HG02981 (cell line): ENCODE measurements around the gene ASIC1.
"Not testable (repeated sequence)": the region's sequence is repeated elsewhere in the genome, so short reads cannot be mapped to it uniquely, and the experiment has no call there.

Source experiments
- ATAC-seq: cut with Tn5 transposase; IDR thresholded peaks from one replicate; pipeline ENCODE4 v1.9.1; 2021; ENCODE audit warnings: mild to moderate bottlenecking, moderate library complexity; ENCODE audit not compliant: unreplicated experiment

ASIC1 gene

DNA sequence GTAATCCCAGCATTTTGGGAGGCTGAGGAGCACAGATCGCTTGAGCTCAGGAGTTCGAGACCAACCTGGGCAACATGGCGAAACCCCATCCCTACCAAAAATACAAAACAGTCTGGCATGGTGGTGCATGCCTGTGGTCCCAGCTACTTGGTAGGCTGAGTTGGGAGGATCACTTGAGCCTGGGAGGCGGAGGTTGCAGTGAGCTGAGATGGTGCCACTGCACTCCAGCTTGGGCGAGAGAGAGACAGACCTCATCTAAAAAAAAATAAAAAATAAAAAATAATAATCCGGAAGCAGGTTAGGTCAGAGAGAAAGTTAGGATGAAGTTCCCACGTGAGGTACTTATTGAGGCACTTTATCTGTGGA, 27.0 kb downstream of the ASIC1 start:
- not testable (repeated sequence) for ATAC-seq

DNA sequence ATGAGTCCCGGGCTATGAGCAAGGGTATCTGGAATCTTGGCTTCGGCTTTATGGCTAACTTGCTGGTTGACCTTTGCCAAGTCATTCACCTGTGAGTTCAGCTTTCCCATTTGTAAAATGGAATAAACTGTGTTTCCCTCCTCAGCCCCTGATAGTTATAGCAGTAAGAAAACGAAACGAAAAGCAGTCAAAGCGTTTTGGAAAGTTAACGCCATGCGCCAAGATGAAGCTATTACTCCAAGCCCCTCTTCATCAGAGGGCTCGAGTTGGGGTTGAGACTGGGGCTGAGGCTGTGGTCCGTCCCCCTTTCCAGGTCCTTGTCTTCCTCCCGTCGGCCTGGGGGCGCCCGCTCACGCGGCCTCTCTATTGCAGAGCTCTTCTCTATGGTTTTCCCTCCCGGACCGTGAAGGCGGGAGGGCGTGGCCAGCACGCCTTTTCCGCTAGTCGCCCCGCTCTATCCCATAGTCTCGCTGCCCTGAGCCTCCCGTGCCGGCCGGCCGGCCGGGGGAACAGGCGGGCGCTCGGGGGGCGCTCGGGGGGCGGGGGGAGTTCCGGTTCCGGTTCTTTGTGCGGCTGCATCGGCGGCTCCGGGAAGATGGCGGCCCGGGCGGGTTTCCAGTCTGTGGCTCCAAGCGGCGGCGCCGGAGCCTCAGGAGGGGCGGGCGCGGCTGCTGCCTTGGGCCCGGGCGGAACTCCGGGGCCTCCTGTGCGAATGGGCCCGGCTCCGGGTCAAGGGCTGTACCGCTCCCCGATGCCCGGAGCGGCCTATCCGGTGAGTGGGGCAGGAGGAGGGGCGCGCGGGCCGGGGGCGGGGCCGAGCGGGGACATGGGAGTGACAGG, 27.6 kb downstream of the ASIC1 start, which contains the start of gene SMARCD1:
Gene SMARCD1 (plus strand): TSS at position 568 of the 840 bp plus-strand sequence. CDS start 28 bp downstream, at position 596.
- ATAC-seq, result peak; percentile 82

DNA sequence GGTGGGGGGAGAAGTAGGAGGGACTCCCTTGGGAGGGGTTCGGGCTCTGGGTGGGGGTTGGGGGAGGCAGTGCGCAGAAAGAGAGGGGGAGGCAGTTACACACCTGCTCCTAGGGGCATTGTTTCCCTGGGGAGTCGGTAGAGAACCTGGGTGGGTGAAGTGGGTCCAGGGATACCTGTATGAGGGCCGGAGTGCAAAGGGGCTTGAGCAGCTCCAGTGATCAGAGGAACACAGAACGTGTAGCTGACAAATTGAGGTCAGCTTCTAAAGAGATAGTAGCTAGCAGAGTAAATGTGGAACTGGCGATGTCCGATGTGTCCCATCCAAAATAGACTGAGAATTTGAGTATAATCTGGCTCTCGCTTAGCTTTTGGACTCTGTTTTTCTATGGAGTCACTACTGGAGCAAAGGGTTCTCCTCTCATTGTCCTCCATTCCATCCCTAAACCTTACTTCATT, 28.2 kb downstream of the ASIC1 start:
- no peak for ATAC-seq

DNA sequence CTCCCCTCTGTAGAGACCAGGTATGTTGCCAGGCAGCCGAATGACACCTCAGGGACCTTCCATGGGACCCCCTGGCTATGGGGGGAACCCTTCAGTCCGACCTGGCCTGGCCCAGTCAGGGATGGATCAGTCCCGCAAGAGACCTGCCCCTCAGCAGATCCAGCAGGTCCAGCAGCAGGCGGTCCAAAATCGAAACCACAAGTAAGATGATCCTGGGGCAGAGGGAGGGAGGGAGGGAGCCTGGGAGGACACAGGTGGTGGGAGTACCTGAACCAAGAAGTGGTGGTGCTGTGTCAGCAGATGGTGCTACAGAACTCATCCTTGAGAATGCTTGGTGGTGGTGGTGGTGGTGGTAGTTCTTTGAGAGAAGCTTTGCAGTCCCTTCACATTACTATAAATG, 28.8 kb downstream of the ASIC1 start:
- no peak for ATAC-seq

DNA sequence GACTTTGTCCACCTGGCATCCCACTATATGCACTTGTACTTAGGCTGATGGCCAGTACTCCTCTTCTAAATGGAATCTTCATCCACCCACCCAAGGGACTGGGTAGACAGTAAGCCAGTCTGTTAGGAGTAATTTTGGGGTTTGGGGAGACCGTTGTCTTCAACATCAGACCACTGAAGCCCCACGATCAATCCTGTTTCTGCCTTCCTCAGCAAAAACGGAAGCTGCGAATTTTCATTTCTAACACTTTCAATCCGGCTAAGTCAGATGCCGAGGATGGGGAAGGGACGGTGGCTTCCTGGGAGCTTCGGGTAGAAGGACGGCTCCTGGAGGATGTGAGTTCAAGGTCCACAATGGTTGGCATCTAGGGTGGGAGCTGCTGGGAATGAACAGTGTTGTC, 29.8 kb downstream of the ASIC1 start:
- ATAC-seq, result no peak

DNA sequence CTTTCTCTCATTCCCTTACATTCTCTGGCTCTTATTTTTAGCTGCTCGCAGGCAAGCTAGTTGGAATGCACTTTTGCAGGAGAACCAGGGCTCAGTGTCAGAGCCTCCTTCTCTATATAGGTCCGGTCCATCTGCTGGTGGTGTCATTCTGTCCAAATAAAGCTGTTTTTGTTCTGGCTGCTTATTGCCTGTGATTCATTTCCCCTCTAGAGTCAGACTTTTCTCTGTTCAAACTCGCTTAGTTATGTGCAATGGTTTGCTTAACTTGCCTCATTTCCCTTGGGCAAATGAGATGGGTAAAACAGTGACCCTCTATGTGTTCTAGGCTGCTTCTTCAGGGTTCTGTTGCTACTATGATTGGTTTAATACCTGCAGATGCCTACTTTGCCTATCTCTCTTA, 30.6 kb downstream of the ASIC1 start:
- no peak for ATAC-seq

DNA sequence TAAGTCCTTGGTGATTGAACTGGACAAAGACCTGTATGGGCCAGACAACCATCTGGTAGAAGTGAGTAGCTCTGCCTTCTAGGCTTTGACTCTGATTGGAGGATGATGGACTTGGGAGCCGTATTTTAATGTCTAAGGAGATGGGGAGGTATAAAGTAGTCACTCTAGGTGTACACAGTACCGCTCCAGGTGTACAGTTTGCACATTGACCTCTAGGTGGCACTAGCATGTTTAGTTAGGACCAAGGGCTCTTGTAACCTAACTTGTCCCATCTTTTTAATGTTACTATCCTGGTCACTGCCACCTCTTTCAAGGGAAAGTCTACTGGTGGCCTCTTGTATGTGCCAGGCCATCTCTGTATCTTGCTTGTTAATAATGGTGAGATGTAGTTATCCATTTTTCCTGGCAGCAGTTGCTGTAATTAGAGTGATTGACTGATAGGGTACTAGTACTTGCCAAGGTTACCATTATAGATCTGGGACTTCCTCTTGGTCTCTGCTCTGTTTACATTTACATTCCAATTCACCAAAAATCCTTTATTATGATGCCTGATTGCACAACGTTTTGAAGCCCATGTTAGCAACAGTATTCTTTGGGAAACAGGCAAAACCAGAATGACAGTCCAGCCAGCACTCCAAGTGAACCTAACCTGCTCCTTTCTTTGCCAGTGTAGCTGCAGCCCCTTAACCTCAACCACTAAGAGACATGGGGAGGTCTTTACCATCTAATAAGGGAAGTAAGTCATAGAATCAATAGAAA, 31.4 kb downstream of the ASIC1 start:
- ATAC-seq, result no peak

DNA sequence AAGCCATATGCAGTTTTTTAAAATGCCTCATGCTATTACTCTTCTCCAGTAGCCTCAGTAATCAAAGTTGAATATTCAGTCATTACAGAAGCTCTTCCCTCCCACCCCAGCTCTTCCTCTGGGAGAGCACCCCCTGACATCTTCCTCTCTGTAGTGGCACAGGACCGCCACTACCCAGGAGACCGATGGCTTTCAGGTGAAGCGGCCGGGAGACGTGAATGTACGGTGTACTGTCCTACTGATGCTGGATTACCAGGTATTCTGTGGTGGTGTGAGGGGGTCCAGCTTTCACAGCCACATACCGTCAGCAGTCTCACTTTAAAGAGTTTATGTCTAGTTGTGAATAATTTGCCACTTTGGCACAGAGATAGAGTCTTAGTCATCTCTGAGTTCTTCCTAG, 32.3 kb downstream of the ASIC1 start:
- no peak for ATAC-seq

DNA sequence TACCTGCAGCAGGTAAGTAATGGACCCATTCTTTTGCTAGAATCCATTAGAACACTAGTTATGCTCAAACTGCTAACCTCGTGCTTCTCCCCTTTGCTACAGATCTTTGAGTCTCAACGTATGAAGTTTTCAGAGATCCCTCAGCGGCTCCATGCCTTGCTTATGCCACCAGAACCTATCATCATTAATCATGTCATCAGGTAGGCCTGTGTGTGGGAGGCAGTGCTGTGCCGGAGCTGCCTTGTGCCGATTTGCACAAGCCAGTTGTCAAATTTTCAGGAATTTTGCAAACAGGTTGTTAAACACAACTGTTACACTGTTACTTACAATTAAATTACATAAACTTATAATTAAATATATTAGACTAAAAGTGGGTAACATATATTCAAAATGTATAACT, 33.0 kb downstream of the ASIC1 start:
- no peak for ATAC-seq

DNA sequence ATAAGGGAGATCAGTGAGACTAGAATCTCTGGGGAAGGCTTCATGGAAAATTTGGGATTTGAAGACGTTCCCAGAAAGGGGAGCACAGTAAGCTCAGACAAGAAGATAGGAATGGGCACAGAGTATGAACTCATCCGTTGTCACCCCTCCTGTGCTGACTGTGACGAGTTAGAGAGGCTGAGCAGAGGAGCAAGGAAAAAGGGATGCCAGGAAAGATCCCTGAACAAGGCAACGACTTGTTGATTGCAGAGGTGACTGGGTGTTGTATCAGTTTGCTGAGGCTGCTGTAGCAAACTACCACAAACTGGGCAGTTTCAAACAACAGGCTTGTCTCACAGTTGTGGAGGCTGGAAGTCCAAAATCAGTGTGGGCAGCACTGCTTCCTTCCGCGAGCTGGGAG, 40.6 kb downstream of the ASIC1 start:
- no peak for ATAC-seq

DNA sequence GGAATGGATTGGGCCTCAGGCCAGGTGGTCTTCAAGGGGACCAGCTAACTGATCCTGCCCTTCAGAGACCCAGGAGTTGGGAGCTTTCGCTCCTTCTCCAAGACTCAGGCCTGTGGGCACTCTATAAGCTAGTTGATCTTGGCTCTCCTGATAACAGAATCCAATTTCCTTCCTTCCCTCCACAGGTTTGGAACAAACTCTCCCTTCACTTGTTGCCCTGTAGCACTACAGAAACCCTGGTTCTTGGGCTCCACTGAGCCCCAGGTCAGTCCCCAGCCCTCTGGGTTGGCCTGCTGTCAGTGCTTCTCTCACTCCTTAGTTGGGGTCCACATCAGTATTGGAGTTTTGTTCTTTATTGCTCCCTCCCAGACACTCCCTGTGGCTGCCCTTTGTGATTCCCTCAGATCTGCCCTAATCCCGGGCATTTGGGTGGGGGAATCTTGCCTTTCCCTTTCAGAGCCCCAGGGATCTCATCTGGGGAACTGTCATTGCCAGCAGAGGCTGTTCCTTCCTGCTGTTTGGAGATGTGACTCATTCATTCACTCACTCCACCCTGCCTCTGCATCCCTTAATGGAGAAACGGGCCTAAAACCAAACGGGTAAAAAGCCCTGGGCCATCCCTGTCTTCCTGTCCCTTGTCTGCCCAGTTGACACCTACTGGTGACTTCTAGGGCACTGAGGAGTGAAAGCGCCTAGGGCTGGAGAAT, 42.1 kb downstream of the ASIC1 start:
- no peak for ATAC-seq

DNA sequence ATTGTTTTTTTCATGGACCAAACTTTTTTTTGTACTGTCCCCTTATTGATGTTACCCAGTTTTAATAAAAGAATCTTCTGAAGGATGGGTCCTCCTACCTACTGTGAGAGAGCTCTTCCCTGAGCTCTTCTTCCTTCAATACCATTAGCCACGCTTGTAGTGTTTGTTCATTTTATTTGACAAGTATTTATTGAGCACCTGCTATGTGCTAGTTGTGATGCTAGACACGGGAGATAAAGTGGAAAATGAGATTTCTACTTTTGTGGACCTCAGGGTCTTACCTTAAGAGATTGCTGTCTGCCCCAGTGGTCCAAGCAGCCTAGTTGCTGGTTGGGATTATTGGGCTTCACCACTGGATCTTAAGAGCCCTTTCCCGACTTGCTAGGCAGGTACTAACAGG, 43.2 kb downstream of the ASIC1 start:
- no peak for ATAC-seq

DNA sequence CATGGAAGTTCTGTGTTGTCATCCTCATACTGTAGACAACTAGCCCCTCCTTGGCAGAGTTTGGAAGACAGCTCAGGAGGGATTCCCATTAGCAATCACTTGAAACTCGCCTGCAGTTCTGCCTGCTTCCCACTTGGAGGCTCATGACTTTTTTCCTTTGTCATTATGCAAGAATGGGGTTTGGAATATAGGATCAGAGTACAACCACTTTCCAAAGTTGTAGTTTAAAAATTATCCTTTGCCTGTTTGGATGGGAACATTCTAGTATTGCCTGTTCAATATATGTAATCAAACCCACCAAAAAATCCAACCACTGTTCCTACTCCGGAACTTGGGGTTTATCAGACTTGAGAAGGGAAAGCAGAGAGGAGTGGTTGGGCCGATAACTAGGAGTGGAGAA, 44.3 kb downstream of the ASIC1 start:
- ATAC-seq, result no peak

DNA sequence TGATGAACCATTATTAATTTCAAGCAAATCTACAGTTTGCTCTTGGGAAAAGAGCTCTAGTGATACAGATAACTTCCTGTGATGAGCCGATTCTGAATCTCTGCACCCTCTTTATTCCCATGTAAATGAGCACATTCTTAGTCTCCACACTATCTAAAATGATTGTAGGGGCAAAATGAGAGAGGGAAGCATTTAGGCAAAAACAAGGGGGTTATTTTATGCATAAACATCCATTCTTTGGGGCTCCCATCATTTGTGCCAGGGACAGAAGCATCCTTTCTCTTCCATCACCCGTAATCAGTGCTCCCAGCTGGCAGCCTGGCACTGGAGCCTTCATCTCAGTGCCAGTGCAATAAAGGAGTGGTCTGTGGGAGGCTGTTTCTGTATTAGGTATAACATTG, 44.7 kb downstream of the ASIC1 start:
- ATAC-seq, result no peak

DNA sequence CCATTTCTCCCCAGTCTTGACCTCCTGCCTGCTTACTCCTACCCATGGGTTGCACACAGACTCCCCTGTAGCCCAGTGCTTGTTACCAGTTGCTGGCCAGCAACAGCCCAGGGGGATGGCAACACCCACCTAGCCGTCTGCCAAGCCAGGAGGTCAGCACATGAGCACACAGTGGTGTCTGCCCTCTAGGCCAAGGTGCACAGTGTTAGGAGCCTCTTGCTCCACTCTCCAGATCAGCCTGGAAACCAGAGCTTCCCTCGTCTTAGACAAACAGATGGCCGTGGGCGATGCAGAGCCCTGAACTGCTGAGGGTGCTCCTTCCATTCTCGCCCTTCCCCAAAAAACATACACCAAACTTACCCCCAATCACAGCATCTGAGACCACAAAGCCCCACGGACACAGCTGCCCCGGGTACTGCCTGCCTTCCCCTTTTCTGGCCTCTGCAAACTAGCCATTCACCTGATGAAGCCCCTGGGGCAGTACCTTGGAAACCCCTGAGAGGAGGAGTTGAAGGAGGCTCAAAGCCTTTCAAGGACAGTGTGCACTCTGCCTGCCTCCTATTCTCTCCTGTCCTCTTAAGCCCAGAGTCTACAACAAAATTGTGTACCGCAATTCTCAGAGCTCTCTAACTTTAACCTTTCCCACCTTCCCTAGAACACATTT, 45.4 kb downstream of the ASIC1 start:
- no peak for ATAC-seq

DNA sequence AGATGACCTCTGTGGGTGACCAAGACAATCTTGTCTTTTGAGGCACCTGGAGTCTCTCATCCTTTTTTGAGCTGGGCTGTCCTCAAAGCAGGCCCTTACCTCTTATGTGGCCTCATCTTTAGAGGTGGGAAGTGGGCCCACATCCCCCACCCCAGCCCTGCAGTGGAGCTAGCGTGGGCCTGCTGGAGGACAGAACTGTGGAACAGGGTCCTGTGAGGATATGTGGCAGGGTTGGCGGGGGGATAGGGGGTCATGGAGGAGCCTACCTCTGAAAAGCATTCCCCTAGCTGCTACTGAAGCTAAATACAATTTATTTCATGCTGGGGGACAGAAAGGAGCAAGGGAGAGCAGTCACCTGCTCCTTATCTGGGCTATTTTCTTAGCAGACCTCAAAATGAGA, 46.0 kb downstream of the ASIC1 start:
- ATAC-seq, result no peak

DNA sequence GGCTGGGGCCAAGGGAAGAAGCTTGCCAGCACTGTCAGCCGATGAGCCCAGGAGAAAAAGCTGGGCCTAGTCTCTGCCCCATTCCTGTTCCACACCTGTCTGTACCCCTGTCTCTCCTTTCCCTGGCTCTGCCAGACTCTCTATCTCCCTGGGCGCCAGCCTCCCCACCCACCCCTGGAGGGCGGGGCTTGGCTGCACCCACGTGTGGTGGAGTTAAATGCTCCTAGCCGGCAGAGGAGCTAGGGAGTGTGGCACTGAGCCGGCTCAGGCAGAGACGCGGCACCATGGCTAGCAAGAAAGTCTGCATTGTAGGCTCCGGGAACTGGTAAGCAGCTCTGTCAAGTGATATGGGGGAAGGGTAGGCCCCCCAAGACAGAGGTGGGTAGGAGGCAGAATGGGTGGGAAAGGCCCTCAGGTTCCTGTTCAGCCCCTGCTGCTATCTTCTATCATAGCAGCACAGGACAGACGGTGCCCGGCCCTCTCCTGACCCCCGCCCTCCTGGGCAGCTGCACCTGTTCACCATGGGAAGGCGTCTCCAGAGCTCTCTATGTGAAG, 46.4 kb downstream of the ASIC1 start, which contains the start of gene GPD1:
Gene GPD1 (plus strand): TSS at position 242 of the 555 bp plus-strand sequence. CDS start 43 bp downstream, at position 285.
- no peak for ATAC-seq

DNA sequence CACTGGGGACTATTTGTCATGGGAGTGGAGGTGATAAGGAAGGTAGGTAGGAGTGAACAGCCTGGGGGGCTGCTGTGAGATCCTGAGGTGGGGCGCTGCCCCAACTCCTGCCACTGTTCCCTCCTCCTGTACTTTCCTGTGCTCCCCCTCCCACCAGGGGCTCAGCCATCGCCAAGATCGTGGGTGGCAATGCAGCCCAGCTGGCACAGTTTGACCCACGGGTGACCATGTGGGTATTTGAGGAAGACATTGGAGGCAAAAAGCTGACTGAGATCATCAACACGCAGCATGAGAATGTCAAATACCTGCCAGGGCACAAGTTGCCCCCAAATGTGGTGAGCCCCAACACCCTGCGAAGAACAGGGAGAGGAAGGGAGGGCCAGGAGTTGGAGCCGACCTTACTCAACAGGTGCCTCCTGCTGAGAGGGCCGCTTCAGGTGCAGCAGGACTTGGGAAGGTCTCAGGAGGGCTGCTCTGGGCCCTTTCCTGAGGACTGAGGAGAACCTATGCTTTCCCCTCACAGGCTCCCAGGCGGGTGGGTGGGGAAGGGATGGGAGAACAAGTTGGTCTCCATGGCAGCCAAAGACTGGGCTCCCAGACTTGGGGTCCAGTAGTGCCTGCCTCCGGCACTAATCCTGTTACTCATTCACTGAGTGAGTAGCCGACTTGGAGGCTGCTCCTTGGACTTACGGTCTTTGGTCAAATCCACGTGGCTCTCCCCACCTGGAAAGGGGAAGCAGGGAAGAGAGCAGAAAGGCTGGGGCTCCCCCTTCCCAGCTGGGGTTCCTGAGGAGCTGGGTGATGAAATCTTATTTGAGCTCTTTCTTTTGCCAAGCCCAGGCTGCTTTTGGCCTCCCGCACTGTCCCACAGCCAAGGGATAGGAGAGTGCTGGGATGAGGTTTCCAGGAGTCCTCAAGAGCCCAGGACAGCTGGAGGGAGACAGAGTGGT, 47.3 kb downstream of the ASIC1 start:
- no peak for ATAC-seq

DNA sequence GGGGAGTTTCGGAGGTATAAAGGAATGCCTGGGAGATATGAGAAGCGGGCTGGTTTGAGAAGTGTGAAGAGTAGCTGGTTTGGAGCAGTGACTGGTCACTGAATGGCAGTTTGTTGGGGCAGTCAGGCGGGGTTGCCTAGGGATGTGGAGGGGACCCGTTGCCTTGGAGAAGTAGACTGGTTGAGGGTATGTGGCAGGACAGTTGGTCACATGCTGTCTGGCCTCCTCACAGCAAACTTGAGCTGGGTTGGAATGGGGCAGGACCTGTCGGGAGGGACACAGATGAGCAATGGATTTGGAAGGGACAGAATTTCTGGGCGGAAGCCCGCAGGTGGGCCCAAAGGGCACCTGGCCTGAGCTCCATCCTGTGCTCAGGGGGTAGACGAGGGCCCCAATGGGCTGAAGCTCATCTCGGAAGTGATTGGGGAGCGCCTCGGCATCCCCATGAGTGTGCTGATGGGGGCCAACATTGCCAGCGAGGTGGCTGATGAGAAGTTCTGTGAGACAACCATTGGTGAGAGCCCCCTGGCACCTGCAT, 48.6 kb downstream of the ASIC1 start:
- ATAC-seq, result no peak
